SK-MEL-5 (cell line): ENCODE results near the gene KLHL24. TPM values are rescaled to one million over a fixed set of nuclear protein-coding genes. Genes with fewer than 3 reads are reported as not detected.
"Not testable (repeated sequence)": the region's sequence is repeated elsewhere in the genome, so short reads cannot be mapped to it uniquely, and the experiment has no call there.

Experiments
- DNase-seq: peaks from one replicate; pipeline ENCODE4 v3.0.0-alpha.2; 2016; ENCODE audit warnings: low read depth, low spot score
- in situ Hi-C: cut with HindIII; loops from 2 replicates; pipeline ENCODE4 v1.10.0; 2016; ENCODE audit warnings: low sequenced_read_pairs, high pct_unique_total_duplicates, low pct_unique_long_range_greater_than_20kb
- polyA plus RNA-seq, 2 experiments: library from polyadenylated mRNA; depleted of rRNA; stranded (reverse); fragments of >200 nt; gene quantifications; 2 replicates each; pipeline ENCODE4 v1.2.3, GENCODE V29; 2015
- total RNA-seq: library from RNA; depleted of rRNA; stranded (reverse); fragments of >200 nt; shearing (Covaris generic); gene quantifications from 2 replicates; pipeline ENCODE4 v1.2.3, GENCODE V29; 2014; rRNA removed

The KLHL24 gene
- total RNA-seq = 79.1 and 85.8 TPM in 2 replicates
- 29.5 and 44.5 TPM in 2 replicates for polyA plus RNA-seq (2015; cell fraction: cytosol; rRNA removed)
- 25.8 and 35.9 TPM in 2 replicates for polyA plus RNA-seq (2015; cell fraction: nucleus; rRNA removed)

DNA sequence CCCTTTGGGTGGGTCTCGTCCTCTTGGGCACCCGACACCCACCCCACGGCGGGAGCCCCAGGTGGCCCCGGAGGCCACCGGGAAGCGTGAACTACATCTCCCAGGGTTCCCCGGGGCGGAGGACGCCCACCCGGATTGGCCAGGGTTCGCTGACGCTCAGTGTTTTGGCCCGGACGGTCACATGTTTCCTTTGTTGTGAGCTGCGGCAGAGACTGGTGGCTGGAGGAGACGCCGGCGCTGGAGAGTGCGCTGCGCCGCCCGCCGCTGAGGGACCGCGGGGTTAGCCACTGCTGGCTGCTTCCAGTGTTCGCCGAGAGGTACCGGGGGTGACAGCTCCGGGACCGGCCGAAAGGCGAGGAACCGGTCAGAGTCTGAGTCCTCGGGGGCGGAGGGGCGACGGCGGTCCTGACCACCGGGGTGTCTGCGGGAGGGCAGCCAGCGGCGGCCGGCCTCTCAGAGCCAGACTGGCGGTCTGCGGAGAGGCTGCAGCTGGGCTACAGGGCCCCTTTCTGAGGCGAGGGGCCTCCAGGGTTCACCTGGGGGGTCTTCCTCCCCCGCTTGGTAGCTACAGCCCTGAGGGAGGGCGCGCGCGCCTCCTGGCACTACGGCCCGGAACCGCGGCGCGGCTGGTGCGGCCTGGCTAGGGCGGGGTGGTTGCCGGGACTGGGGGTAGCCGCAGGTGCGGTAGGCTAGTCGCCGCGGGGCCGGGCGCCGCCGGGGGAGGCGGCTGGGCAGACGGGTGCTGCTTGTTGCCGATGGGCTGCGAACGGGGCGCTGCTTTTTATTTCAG is at the start of gene KLHL24:
KLHL24 (plus strand) TSS at position 193 of the 790 bp plus-strand sequence. CDS start 14,734 bp downstream, outside the sequence.
- in situ Hi-C loops = no loop called here
- DNase-seq = peak; percentile 96

- in situ Hi-C loops = no loop called here
Observed at GRCh38 chr3:183586477-183586876, 48.9 kb upstream of the KLHL24 start.

DNA sequence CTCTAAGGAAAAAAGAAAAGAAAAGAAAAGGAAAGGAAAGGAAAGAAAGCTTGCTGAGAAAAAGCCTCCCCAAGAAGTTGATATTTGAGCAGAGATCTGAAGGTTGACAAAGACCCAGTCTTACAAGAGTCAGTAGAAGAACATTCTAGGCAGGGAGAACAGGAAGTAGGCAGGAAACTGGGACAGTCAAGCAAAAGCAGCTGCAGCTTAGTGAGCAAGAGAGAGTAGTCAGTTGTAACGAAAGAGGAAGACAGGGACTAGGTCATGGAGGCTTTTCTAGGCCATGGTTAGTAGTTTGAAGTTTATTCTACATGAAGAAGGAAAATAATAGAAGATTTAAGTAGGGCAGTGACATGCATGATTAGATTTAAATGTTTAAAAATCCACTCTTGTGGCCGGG is 48.1 kb upstream of the KLHL24 start:
- no peak for DNase-seq
- in situ Hi-C loops = no loop called here

More at GRCh38 chr3:183586477-183586876, 48.9 kb upstream of the KLHL24 start:
- no peak for DNase-seq

- in situ Hi-C loops = no loop called here
- DNase-seq = no peak
Observed at GRCh38 chr3:183590442-183590841, 45.0 kb upstream of the KLHL24 start.

DNA sequence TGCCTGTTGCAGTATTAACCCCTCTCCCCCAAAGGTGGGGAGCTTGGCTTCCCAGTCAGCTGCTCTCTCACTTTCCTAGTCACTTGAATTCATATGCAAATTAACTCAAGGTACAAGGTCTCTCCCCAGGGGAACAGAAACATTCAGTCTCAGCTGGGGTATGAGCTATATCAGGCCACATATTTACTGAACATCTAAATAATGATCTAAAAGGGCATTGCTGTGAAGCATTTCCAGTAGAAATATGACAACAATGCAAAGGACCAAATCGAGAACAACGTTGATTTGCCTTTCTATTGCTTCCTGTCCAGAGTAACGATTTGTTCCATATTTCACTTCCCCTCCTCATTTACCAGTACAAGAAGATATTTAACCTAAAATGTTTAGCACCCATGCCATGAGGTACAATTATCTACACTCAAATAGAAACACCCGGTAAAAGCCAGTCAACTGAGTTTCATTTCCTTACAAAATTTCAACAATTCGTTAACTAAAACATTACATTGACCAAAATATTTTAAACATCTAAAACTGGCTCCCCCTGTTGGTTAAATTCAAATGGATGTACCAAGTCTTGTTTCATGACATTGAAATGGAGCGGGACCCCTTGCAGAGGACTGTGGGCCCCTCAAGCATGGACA is 43.4 kb upstream of the KLHL24 start:
- in situ Hi-C loops = no loop called here
- DNase-seq = peak; percentile 22

DNA sequence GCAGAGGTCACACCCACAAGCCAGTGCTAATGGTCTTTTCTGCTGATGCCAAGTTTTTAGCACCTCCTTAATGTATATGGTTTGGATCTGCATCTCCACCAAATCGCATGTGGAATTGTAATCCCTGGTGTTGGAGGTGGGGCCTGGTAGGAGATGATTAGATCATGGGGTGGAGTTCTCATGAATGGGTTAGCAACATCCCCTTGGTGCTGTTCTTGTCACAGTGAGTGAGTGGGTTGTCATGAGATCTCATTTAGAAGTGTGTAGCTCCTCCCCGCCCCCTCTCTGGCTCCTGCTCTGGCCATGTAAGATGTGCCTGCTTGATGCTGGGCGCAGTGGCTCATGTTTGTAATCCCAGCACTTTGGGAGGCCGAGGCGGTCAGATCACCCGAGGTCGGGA is 42.6 kb upstream of the KLHL24 start:
- in situ Hi-C loops = no loop called here
- peak; percentile 22 for DNase-seq

- in situ Hi-C loops = no loop called here
- no peak for DNase-seq
Observed at GRCh38 chr3:183594636-183595035, 40.8 kb upstream of the KLHL24 start.

GRCh38 chr3:183597959-183598358 is 37.5 kb upstream of the KLHL24 start:
- in situ Hi-C loops = no loop called here

GRCh38 chr3:183611326-183611725 is 24.1 kb upstream of the KLHL24 start:
- DNase-seq, in situ Hi-C loops: not testable (repeated sequence)

More at GRCh38 chr3:183597959-183598358, 37.5 kb upstream of the KLHL24 start:
- no peak for DNase-seq

DNA sequence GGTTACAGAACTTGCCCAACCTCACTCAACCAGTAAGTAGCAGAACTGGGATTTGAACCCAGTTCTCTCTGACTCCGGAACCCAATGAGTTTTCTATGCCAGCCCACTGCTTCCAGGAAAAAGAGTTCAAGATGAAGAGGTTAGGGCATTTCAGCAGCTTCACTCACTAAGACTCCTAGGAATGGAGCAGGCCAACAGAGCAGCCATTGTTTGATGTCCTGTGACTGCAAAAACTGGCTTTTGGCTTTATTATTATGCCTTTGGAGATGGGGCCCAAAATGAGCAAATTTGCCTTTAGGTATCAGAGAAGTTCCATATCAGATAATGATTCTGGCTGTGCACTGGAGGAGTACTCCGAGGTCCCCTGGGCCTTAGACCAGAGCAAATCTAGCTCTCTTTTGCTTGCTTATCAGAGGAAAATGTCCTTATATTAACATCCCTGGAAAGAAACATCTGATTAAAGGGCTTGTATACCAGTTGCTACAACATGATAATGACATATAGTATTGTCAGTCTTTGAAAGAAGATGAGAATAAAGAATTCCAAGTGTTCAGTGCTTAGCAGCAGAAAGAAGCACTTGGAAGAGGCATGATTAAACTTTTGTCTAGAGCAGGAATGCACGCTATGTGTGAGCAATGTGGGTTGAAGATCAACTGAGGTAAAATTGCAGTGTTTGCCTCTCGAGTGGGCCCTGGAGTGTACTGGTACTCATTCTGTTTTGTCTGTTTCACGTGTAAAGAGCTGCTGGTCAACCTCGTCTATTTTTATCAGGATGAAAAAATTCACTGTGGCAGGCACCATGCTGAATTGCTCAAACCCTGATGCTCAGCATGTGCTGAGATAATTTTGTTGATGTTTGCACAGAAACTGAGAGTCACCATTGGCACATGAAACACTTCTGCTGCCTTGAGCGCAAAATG is 21.8 kb upstream of the KLHL24 start:
- in situ Hi-C loops = no loop called here
- peak; percentile 58 for DNase-seq

DNA sequence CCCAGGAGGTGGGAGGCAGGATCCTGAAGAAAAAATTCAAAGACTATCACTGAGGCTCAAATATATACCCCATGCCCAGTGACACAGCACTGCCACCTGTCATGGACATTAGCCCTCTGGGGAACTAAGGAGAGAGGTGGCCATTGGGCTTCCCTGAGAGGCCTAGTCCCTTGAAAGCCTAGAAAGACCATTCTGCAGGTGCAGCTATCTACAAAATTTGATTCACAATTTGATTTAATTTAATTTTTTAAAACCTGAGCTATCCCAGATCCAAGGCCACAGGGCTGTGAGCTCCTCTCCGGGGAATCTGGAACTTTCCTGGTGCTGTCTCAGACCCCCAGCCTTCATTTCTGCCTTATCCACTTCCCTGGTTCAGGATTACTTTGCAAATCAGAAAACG is 16.9 kb upstream of the KLHL24 start:
- DNase-seq = no peak
- in situ Hi-C loops = no loop called here

DNA sequence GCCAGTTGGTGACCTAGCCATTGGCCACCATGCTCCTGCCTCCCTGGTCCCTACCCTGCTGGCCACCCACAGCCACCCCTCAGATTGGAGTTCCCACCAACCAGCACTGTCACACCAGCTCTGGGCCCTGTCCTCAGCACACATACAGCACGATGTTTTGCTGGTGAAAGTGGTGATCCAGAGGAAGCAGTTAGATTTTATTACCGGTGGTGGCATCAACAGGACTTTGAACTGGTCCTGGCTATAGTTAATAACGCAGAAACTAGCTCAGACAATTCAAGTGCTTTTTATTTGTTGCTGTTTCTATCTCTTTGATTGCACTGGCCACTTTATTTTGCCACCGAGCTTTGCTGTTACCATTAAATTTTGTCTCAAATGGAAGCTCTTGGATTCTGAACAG is 16.4 kb upstream of the KLHL24 start:
- DNase-seq = no peak
- in situ Hi-C loops = no loop called here

GRCh38 chr3:183619624-183620251 is 15.7 kb upstream of the KLHL24 start:
- in situ Hi-C loops = no loop called here
- no peak for DNase-seq

- DNase-seq = no peak
- in situ Hi-C loops = no loop called here
Observed at GRCh38 chr3:183620252-183620628, 15.2 kb upstream of the KLHL24 start.

DNA sequence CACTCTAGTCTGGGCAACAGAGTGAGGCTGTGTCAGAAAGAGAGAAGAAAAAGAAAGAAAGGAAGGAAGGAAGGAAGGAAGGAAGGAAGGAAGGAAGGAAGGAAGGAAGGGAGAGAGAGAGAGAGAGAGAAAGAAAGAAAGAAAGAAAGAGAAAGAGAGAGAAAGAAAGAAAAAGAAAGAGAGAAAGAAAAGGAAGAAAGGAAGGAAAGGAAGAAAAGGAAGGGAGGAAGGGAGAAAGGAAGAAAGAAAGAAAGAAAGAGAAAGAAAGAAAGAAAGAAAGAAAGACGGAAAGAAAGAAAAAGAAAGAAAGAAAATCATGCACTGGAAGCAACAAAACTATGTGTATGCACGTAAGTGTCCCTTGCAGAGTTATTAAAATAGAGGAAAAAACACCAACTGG is 12.9 kb upstream of the KLHL24 start:
- DNase-seq, in situ Hi-C loops: not testable (repeated sequence)

GRCh38 chr3:183626877-183627594 is 8.4 kb upstream of the KLHL24 start:
- in situ Hi-C loops = no loop called here
- no peak for DNase-seq
